Hypothalamus (tissue), 51 donors: ENCODE data around the gene DNAJA2.

Experiments
- DNase-seq, 51 donors: peaks; one replicate each; lab custom pipeline; 2025; lab: John Stamatoyannopoulos, UW

Gene DNAJA2

GRCh38 chr16:46906360-46907060 is 67.0 kb downstream of the DNAJA2 start:
- no peak for DNase-seq
